ENCODE measurements around the gene SCT. TPM values are rescaled to one million over a fixed set of nuclear protein-coding genes. Genes with fewer than 3 reads are reported as not detected.
A peak's percentile ranks its signal among the peaks of the same experiment; 100 is the strongest.

The SCT gene
- total RNA-seq, 2 donors from 2014 or later: not detected

- peaks cover 5% of the 10 kb centered on the region for H3K4me1 Mint-ChIP-seq
- ATAC-seq (replicated peaks): no peak
- H3K27me3 Mint-ChIP-seq: no peaks in the 10 kb centered on the region
- H3K9me3 Mint-ChIP-seq: no peaks in the 10 kb centered on the region
- peaks cover 93% of the 10 kb centered on the region for H3K36me3 Mint-ChIP-seq (ENCODE audit: low read depth)
- H3K27ac Mint-ChIP-seq: no peak overlapping the region
- no peak overlapping the region for H3K4me3 Mint-ChIP-seq
Measured at GRCh38 chr11:598005-598680, 28.8 kb downstream of the SCT start.

GRCh38 chr11:597166-597725 is 29.7 kb downstream of the SCT start:
- peak overlapping the region; percentile 30 for H3K27ac Mint-ChIP-seq
- no peak overlapping the region for H3K4me3 Mint-ChIP-seq
- peaks cover 5% of the 10 kb centered on the region for H3K4me1 Mint-ChIP-seq
- ATAC-seq (replicated peaks): no peak
- H3K9me3 Mint-ChIP-seq: no peaks in the 10 kb centered on the region
- H3K27me3 Mint-ChIP-seq: no peaks in the 10 kb centered on the region
- H3K36me3 Mint-ChIP-seq (ENCODE audit: low read depth): peaks cover 93% of the 10 kb centered on the region

GRCh38 chr11:596374-596773 is 30.6 kb downstream of the SCT start:
- Mint-ChIP-seq H3K4me3 (peak overlapping the region; percentile 5), H3K36me3 (ENCODE audit: low read depth) (peaks cover 93% of the 10 kb centered on the region), H3K27ac (peak overlapping the region; percentile 37), H3K9me3 (no peaks in the 10 kb centered on the region), H3K27me3 (no peaks in the 10 kb centered on the region), H3K4me1 (peaks cover 5% of the 10 kb centered on the region)
- peak; percentile 80 for ATAC-seq (replicated peaks)

- Mint-ChIP-seq H3K4me1 (peaks cover 5% of the 10 kb centered on the region), H3K4me3 (no peak overlapping the region), H3K36me3 (ENCODE audit: low read depth) (peaks cover 93% of the 10 kb centered on the region), H3K9me3 (no peaks in the 10 kb centered on the region), H3K27ac (no peak overlapping the region), H3K27me3 (no peaks in the 10 kb centered on the region)
- no peak for ATAC-seq (replicated peaks)
Measured at GRCh38 chr11:595400-595799, 31.6 kb downstream of the SCT start.

GRCh38 chr11:593347-593746 is 33.6 kb downstream of the SCT start:
- Mint-ChIP-seq H3K9me3 (no peaks in the 10 kb centered on the region), H3K36me3 (ENCODE audit: low read depth) (peaks cover 93% of the 10 kb centered on the region), H3K27ac (no peak overlapping the region)

GRCh38 chr11:592918-593317 is 34.1 kb downstream of the SCT start:
- H3K4me3 Mint-ChIP-seq: no peak overlapping the region
- peaks cover 5% of the 10 kb centered on the region for H3K4me1 Mint-ChIP-seq
- no peak overlapping the region for H3K27ac Mint-ChIP-seq
- peaks cover 93% of the 10 kb centered on the region for H3K36me3 Mint-ChIP-seq (ENCODE audit: low read depth)
- ATAC-seq (replicated peaks): no peak
- H3K9me3 Mint-ChIP-seq: no peaks in the 10 kb centered on the region
- H3K27me3 Mint-ChIP-seq: no peaks in the 10 kb centered on the region

More at GRCh38 chr11:593347-593746, 33.6 kb downstream of the SCT start:
- H3K4me3 Mint-ChIP-seq: no peak overlapping the region
- no peak for ATAC-seq (replicated peaks)
- peaks cover 5% of the 10 kb centered on the region for H3K4me1 Mint-ChIP-seq
- no peaks in the 10 kb centered on the region for H3K27me3 Mint-ChIP-seq

GRCh38 chr11:592501-592900 is 34.5 kb downstream of the SCT start:
- H3K27me3 Mint-ChIP-seq: no peaks in the 10 kb centered on the region
- H3K27ac Mint-ChIP-seq: no peak overlapping the region
- H3K4me3 Mint-ChIP-seq: no peak overlapping the region
- H3K9me3 Mint-ChIP-seq: no peaks in the 10 kb centered on the region
- peaks cover 97% of the 10 kb centered on the region for H3K36me3 Mint-ChIP-seq (ENCODE audit: low read depth)
- ATAC-seq (replicated peaks): no peak
- peaks cover 7% of the 10 kb centered on the region for H3K4me1 Mint-ChIP-seq

GRCh38 chr11:590997-591396 is 36.0 kb downstream of the SCT start:
- Mint-ChIP-seq H3K4me1 (peaks cover 11% of the 10 kb centered on the region), H3K27ac (no peak overlapping the region), H3K27me3 (no peaks in the 10 kb centered on the region), H3K36me3 (ENCODE audit: low read depth) (peaks cover 93% of the 10 kb centered on the region), H3K4me3 (no peak overlapping the region), H3K9me3 (no peaks in the 10 kb centered on the region)
- ATAC-seq (replicated peaks): no peak

GRCh38 chr11:589798-590197 is 37.2 kb downstream of the SCT start:
- Mint-ChIP-seq H3K27ac (no peak overlapping the region), H3K4me3 (no peak overlapping the region), H3K9me3 (no peaks in the 10 kb centered on the region), H3K4me1 (peaks cover 11% of the 10 kb centered on the region), H3K27me3 (no peaks in the 10 kb centered on the region), H3K36me3 (ENCODE audit: low read depth) (peaks cover 85% of the 10 kb centered on the region)
- no peak for ATAC-seq (replicated peaks)

GRCh38 chr11:587978-588380 is 39.0 kb downstream of the SCT start:
- Mint-ChIP-seq H3K27me3 (no peaks in the 10 kb centered on the region), H3K36me3 (ENCODE audit: low read depth) (peaks cover 81% of the 10 kb centered on the region), H3K4me3 (peak overlapping the region; percentile 68), H3K9me3 (no peaks in the 10 kb centered on the region), H3K27ac (peak overlapping the region; percentile 87), H3K4me1 (peaks cover 11% of the 10 kb centered on the region)
- peak; percentile 98 for ATAC-seq (replicated peaks)

GRCh38 chr11:587546-587945 is 39.4 kb downstream of the SCT start:
- no peaks in the 10 kb centered on the region for H3K9me3 Mint-ChIP-seq
- H3K27ac Mint-ChIP-seq: peak overlapping the region; percentile 87

GRCh38 chr11:586376-587316 is 40.3 kb downstream of the SCT start:
- peak overlapping the region; percentile 41 for H3K27ac Mint-ChIP-seq
- peaks cover 81% of the 10 kb centered on the region for H3K36me3 Mint-ChIP-seq (ENCODE audit: low read depth)
- no peaks in the 10 kb centered on the region for H3K27me3 Mint-ChIP-seq
- peaks cover 13% of the 10 kb centered on the region for H3K4me1 Mint-ChIP-seq
- no peak for ATAC-seq (replicated peaks)
- no peaks in the 10 kb centered on the region for H3K9me3 Mint-ChIP-seq
- H3K4me3 Mint-ChIP-seq: peak overlapping the region; percentile 68

More at GRCh38 chr11:587546-587945, 39.4 kb downstream of the SCT start:
- Mint-ChIP-seq H3K36me3 (ENCODE audit: low read depth) (peaks cover 81% of the 10 kb centered on the region), H3K27me3 (no peaks in the 10 kb centered on the region), H3K4me3 (peak overlapping the region; percentile 68), H3K4me1 (peaks cover 11% of the 10 kb centered on the region)
- ATAC-seq (replicated peaks): peak; percentile 43

GRCh38 chr11:584287-584686 is 42.7 kb downstream of the SCT start:
- no peak overlapping the region for H3K27ac Mint-ChIP-seq
- peaks cover 73% of the 10 kb centered on the region for H3K36me3 Mint-ChIP-seq (ENCODE audit: low read depth)
- no peak for ATAC-seq (replicated peaks)
- peaks cover 19% of the 10 kb centered on the region for H3K4me1 Mint-ChIP-seq
- H3K4me3 Mint-ChIP-seq: no peak overlapping the region
- H3K27me3 Mint-ChIP-seq: no peaks in the 10 kb centered on the region
- no peaks in the 10 kb centered on the region for H3K9me3 Mint-ChIP-seq

- peaks cover 13% of the 10 kb centered on the region for H3K4me1 Mint-ChIP-seq
- no peak for ATAC-seq (replicated peaks)
Measured at GRCh38 chr11:581752-582151, 45.2 kb downstream of the SCT start.

More at GRCh38 chr11:581752-582151, 45.2 kb downstream of the SCT start:
- Mint-ChIP-seq H3K9me3 (no peaks in the 10 kb centered on the region), H3K4me3 (no peak overlapping the region), H3K27me3 (no peaks in the 10 kb centered on the region), H3K36me3 (ENCODE audit: low read depth) (peaks cover 69% of the 10 kb centered on the region), H3K27ac (no peak overlapping the region)
